ENCODE data around the gene TRIM8. TPM values are rescaled to one million over a fixed set of nuclear protein-coding genes. Genes with fewer than 3 reads are reported as not detected.
"Not testable (repeated sequence)": the region's sequence is repeated elsewhere in the genome, so short reads cannot be mapped to it uniquely, and the experiment has no call there.

TRIM8 gene
- polyA plus RNA-seq, 1 donor: 80.0 TPM

DNA sequence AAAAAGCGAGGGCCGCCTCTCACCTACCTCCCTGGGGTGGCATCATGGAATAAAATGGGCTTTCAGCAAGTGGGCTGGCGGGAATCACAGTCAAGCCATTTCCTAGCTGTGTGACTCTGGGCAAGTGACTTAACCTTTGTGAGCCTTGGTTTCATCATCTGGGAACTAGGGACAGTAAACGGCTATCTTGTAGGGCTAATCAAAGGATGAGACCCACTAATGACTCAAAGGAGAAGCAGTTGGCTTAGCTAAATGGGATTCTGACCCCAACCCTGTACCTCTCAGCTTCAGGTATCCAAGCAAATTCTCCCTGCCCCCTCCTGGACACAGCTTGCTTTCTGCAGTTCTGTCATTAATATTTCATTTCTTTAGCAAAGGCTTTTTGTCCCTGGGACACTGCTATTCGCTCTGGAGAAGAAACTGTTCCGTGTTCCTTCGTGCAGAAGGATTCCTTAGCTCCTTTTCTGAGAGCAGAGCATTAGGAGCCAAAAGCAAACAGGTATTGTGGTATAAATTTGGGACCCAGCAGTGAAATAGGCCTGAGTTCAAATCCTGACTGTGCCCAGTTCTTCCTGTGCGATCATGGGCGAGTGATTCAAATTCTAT lies 25.9 kb downstream of the TRIM8 start:
- DNase-seq (ENCODE audit: low read depth): no peak

DNA sequence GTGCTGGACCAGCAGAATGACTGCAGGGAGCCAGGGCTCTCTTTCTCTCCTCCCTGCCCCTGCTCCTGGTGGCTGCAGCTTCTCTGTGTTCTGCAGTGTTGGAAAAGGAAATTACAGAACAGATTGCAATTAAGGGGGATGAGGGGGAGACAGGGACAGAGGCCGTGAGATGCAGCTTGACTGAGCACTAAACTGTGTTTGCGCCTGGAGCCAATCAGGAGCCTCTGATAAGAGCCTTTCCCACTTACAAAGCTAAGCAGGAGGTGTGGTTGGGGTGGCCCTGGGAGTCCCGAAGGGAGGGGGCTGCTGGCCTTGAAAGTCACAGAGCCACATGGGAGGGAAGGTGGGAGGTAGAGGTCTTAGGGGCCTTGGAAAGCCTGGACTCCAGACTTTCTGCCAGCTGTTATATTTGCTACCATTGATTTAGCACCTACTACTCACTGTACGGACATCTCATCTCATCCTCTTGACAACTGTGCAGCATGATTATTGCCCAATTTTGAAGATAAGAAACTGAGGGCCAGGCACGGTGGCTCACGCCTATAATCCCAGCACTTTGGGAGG lies 26.7 kb downstream of the TRIM8 start:
- DNase-seq (ENCODE audit: low read depth): no peak

DNA sequence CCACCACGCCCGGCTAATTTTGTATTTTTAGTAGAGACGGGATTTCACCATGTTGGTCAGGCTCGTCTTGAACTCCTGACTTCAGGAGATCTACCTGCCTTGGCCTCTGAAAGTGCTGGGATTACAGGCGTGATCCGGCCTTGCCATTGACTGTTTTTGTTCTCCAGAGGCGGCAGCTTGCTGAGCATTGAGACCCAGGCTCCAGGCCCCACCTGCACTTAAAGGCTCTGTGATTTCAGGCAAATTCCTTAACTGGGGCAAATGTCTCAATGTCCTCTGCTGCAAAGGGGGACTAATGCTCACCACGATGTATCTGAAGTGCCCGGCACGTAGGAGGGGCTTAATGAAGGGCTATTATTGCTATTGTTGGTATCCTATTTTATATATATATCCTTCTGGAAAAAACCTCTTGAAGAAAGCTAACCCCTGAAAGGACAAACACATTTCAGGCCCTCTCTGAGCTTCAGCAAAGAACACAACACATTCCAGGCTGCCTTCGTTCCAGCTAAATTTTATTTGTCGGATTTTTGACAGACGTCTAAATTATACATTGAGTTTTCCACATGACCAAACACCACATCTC lies 29.0 kb downstream of the TRIM8 start:
- no peak for DNase-seq (ENCODE audit: low read depth)

DNA sequence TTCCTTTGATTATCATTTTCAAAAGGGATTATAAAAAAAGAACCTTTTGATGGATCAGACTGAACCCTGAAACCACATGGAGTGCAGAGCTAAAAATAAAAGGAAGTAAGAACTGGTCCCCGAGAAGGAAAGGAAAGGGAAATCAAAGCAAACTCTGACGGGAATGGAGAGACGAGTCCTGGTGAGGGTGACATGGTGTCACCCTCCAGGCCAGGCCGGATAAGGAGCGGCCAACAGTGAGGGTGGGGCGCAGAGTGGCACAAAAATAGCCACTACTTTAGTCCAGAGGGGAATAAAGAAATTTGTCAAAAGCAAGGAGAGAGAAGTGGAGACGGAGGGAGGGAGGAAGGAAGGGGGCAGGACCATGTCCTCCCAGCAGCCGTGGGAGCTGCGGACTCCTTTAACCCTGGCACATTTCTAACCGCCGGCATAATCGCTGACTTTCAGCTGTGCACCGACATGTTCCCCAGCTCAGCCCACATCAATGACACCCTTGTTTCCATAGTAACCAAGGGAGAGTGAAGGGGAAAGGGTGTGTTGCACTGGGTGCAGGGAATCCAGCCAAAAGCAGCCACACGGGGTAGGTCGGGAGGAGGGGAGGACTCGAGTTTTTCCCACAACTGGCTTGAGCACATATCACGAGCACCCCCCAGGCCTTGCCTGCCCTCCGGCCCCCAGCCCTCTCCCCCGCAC lies 29.7 kb downstream of the TRIM8 start:
- DNase-seq (ENCODE audit: low read depth): no peak

DNA sequence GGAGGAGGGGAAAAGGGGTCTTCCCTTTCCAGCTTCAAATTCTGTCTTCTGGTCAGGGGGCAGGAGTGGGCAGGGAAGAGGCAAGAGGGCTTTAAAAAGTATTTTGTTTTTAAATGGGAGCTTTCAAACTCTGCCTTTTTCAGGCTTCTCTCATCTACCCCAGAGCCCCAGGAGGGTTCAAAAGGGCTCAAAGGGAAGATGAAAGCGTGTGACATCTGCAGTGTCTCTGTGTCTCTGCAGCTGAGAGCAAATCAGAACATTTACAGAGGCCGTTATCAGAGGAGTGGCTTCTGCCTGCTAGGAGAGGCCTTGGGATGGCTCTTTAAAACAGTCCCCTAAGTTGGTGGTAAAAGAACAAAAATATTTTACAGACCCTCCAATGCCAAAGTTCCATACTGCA lies 30.3 kb downstream of the TRIM8 start:
- DNase-seq (ENCODE audit: low read depth): no peak

DNA sequence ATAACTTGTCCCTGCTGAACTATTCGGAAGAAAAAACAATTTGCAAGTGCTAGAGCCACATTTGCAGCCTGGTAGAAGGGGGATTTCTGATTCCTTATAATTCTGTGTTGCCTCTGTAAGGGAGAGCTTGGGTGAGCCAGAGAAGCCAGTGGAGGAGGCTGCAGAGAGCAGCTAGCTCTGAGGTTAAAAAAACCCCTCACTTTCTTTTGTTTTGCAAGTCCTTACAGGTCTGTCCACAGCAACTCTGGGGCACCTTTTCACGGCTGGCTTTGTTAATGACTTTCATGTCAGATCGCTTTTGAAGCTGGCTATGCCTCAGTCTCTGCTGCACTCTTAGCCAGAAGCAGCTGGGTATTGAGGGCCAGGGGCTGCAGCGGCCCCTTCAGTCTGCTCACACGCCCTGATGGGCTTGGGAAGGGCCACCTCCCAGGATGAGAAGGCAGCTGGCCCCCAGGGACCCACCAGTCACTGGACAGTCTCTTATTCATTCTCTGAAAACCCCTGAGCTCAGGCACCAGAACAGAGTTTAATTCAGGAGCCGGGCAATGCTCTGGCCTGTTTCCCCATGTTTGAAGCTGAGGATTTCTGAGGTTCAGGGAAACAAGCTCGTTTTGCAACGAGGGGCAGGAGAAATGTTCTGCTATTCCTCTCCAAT lies 30.9 kb downstream of the TRIM8 start:
- DNase-seq (ENCODE audit: low read depth): no peak

DNA sequence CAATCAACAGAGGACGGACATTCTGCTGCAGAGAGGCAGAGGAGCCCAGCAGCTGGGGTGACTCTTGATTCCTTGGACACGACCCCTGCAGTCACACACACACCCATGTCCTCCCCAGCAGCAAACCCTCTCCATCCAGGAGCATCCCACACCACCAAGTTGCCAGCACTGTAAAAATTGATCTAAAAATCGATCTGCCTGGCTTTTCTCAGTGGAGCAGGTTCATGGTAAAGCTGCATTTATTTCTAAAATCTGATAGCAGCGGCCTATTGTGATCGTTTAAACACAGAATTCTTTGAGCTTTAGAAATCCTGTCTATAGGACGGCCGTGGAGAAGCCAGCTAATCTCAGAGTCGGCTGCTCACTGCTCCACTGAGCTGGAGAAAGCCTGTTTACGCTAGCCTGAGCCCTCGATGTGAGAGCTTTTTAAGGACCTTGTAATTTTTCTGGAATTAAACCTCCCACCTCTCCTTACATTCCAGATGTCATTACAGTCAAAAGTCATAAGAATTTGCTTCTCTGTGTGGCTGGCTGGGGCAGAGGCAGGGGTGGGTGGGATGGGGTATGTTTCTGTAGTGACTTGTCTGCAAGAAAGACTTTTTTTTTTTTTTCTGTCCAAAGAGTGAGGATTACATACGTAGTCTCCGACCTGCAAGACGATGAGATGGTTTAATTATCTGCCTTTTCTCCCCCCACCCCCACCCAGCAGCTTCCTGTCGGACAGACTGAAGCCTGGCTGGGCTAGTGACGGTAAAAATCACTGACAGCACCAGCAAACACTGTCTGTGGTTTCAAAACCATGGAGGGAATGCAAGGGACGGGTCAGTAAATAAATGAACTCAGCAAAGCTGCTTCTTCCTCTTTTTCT lies 31.6 kb downstream of the TRIM8 start:
- no peak for DNase-seq (ENCODE audit: low read depth)

DNA sequence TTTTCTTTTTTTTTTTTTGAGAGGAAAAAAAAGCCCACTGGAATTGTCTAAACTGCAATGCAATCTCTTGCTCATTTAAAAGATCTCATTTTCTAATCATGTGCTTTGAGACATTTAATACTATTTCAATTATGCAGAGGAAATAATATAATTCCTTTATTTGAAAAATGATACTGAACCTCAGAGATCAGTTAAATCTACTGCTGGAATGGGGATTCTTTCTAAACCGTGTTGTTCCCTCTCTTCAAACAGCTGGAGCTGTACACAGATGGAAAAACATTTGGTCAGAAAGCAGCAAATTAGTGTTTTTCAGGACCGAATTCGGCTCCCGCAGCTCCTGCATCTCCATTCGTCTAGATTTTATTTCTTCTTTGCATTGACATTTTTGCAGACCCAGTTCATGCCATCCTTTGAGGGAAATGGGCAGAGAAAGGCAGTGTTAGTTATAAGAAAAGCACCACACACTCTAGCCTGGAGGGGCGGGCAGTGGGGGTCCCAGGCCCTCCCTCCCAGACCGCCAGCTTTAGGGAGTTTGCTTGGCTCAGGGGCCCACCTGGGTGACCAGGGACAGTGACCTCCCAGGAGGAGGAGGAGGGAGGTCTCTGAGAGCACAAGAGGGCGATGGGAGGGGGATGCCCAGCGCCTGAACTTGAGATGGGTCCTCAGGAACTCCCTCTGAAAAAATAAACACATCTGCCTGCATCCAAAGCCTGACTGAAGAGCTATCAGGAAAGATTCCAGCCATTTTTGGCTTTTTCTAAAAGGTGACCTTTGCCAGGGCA lies 32.4 kb downstream of the TRIM8 start:
- DNase-seq (ENCODE audit: low read depth): no peak

DNA sequence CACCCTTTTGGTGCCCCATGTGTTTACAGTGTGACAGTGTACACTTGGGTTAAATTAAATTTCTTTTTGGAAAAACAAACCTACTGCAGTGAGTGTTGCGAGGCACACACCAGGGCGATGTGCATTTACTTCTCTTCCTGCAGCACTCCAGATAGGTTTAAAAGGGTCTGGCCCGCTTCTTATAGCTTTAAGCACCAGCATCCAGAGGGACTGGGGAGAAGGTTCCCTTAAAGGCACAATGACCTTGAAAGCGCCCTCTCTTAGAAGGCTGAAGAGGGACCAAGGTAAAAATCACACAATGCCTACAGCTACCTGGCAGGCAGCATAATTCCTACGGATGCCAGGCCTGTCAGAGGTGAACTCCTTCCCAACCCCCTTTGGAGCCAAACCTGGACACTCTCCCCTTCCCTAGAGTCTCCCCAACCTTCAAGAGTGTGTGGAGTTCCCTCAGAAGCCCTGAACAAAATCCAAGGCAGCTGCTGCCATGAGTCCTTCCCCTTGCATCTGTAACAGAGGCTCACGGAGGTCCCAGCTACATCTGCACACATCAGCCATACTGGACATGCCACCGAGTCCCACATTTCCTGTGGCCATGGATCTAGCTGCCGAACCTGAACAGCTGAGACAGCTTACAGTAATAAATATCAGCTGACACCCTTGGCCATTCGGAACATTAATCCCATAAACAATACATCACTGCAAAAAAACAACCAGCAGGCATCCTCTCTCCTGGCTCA lies 33.2 kb downstream of the TRIM8 start:
- DNase-seq (ENCODE audit: low read depth): no peak

DNA sequence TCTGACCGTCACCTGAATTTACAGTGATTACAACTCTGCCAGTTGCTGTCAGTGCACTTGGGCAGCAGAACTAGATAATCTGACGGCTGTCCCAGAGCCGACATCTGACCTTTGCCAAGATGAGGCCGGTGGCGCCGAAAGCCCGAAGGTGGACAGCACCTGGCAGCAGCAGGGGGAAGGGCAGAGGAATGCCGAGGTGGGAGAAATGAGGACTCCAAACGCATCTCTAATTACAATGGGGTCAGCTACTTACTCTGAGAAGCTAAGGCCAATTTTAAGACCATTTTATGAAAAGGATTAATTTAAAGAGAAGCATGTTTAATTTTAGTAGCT lies 33.8 kb downstream of the TRIM8 start:
- no peak for DNase-seq (ENCODE audit: low read depth)

DNA sequence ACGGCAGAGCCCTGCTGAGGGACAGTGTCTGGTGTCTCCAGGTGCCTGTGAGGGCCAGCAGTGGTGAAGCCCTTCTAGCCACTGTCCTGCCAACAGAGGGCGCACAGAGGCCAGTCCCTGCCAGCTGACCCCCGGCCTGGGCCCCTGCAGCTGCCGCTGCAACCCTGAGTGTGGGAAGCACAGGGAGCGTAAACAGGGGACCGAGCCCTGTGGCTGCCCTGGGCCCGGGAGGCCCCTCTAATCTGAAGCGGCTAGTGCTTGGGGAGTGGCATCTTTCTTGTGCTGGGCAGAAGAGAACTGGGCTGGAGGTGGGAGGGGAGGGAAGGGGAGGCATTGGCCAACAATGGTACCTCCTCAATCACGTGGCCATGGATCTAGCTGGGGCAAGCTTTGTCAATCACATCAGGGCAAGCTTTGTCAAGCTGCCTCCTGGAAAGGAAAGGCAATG lies 34.6 kb downstream of the TRIM8 start:
- DNase-seq (ENCODE audit: low read depth): no peak

DNA sequence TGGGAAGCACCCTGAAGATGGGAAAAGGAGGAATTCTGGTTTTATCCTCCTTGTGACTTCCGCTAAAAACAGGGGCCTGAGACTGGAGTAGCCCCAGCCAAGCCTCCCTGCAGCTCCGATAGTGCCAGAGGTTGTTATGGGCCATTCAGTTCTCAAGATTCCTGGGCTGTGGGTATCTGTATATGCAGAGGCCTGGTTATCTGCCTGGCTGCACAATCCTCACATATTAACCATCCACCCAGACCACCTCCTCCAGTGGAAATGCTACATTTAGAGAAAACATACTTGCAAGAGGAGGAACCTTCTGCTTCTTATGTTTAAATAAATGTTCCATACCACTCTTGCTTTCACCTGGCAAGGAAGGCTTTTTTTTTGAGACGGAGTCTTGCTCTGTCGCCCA lies 35.3 kb downstream of the TRIM8 start:
- no peak for DNase-seq (ENCODE audit: low read depth)

DNA sequence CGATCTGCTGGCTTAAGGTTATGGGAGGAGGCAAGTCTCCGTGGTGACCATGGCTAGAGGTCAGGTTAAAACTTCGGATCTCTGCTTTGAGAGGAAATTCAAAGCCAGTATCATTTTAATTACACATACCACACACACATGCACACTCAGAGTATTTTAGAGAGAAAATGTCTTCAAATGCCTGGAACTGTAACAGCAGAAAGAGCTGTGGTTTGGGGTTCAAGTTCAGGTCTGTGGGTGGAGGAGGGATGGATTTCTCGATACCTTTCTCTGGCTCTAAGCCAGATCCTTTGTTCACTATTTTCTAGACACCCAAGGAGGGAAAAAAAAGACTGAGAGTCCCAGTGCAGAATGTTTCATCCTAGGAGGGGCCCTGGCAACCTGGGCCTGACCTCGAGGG lies 37.4 kb downstream of the TRIM8 start:
- no peak for DNase-seq (ENCODE audit: low read depth)

DNA sequence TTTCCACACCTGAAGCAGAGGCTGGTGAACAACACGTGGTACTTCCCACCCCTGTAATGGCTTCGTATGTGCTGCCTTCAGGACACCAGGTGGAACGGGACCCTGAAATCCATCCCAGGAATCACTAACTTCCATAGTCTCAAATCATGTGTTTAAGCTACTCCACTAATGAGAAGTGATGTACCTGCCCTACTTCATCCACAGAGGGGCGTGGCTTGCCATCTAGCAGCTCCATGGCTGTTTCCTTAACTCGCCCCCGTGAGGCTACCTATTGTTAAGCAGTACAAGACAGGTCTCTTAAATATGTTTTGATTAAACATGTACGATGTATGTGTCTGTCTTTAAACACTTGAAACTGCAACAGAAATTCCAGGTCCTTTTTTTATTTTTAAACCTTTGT lies 38.1 kb downstream of the TRIM8 start:
- no peak for DNase-seq (ENCODE audit: low read depth)

DNA sequence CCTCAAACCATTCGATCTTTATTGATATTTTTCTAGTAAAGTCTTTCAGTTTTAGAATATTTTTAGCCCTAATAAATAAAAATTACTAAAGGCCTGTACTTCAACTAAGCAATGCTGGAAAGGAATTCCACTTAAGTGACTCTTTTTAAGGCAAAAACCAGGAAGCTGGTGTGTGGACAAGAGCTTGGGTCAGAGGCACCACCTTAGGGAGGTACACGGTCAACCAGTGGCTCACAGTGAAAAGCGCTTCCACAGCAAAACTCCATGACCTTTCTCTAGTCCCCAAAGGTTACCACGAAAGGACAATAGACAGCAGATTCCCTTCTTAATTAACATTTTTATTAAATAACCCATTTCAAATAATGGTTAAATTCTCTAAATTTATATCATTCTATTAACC lies 38.7 kb downstream of the TRIM8 start:
- no peak for DNase-seq (ENCODE audit: low read depth)

DNA sequence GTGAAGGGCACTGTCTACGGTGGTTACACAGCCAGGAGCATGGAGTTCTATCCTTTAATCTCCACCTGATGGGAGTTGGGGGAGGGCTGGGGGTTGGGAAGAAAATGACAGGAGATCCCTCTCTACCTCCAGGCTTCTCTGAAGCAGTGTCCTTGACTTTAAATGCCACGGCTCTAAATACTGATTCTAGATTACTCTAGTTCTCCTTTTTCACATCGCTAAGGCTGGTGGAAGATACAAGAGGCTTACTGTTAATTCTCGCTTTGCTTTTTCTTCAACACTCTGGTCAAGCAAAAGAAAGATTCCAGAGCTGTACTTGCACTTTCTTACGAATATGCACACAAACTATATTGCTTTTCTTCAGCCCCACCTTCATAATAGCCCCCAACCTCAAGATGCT lies 39.5 kb downstream of the TRIM8 start:
- DNase-seq (ENCODE audit: low read depth): no peak

DNA sequence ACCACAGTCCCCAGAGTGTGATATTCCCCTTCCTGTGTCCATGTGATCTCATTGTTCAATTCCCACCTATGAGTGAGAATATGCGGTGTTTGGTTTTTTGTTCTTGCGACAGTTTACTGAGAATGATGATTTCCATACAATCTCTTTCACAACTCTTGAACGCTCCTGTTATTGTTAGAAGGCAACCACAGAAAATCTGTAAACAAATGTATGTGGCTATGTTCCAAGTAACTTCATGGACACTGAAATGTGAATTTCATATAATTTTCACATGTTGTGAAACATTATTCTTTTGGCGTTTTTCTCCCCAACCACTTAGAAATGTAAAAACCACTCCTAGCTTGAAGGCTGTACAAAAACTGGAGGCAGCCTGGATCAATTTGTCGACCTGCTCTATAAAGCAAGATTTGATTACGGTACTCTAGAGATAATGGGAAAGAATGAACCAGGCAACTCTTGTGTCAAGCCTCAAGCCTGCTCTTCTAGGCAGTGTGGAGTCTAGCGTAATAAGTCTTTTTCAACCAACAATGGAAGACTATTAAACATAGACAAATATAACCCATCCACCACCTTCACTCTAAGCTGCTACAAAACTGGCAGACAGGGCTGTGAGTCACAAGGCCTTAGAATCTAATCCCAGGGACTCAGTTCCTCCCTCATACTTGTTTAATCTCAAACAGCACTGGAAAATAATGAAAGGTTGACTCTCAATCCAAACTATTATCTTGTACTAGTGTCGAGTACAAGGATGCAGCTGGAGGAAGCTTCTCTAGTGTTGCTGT lies 47.2 kb downstream of the TRIM8 start:
- no peak for DNase-seq (ENCODE audit: low read depth)

DNA sequence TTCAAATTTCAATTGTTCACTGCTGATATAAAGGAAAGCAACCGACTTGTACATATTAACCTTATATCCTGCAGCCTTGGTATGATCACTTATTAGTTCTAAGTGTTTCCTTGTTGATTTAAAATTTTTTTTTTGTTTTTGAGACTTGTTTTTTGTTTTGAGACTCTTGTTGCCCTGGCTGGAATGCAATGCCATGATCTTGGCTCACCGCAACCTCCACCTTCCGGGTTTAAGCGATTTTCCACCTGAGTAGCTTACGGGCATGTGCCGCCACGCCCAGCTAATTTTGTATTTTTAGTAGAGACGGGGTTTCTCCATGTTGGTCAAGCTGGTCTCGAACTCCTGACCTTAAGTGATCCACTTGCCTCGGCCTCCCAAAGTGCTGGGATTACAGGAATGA lies 51.1 kb downstream of the TRIM8 start:
- not testable (repeated sequence) for DNase-seq (ENCODE audit: low read depth)

DNA sequence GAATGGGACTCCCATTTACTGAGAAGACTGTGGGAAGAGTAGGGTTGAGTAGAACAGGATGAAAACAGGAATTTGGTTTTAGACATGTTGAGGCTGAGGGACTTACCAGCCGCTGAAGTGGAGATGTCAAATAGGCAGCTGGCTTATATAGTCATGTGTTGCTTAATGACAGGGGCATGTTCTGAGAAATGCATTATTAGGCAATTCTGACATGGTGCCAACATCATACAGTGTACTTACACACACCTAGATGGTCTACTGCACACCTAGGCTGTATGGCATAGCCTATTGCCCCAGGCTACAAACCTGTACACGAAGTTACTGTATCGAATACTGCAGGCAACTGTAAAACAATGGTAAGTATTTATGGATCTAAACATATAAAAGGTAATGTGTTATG lies 52.5 kb downstream of the TRIM8 start:
- no peak for DNase-seq (ENCODE audit: low read depth)
